ENCODE data around the gene GLI3. TPM values are rescaled to one million over a fixed set of nuclear protein-coding genes. Genes with fewer than 3 reads are reported as not detected.

GLI3 gene
- total and polyA plus RNA-seq, 2 of the 8 experiments (the other 6 are each of a cell fraction or from before 2014, with no cell fraction given): 8.0 to 31.1 TPM

DNA sequence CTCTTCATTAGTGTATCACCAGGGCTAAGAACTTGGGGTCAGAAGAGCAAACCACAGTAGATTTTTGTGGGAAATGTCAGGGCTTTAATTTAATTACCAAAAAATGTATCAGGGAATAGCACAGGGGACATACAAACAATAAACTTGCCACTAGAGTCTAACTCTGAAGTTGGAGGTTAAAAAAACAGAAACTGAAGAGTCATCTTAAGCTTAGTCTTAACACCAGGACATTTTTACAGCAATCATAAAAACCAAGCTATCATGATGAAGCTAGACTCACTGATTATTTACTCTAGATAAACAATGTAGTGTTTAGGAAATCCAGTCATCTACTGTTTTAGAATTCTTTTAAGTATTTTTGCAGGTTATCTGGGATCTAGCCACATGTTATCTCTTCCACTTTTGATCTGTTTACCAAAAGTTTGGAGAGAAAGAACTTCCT, 48.4 kb upstream of the GLI3 start:
- Histone ChIP-seq H4K20me1 (replicated peaks in 1 of 2; ENCODE audit: control insufficient read depth in 1 of 2, insufficient read depth in 2 of 2, low read length in 2 of 2) (no peaks in the 10 kb centered on the region), H4K8ac (ENCODE audit: extremely low read depth, insufficient read depth, low read length) (no peak overlapping the region), H2BK5ac (ENCODE audit: low read depth, low read length) (no peak overlapping the region), H3K79me1 (ENCODE audit: low read depth, low read length) (no peaks in the 10 kb centered on the region), H3K9ac (replicated peaks in 1 of 4; ENCODE audit: extremely low read depth in 1 of 4, low read depth in 3 of 4, low read length in 3 of 4) (no peak overlapping the region), H3K36me3 (ENCODE audit: control insufficient read depth in 2 of 4, insufficient read depth in 4 of 4, low read length in 3 of 4) (no peaks in the 10 kb centered on the region), H3K4me1 (replicated peaks in 1 of 4; ENCODE audit: control insufficient read depth in 3 of 4, insufficient read depth in 4 of 4, low read length in 3 of 4) (no peaks in the 10 kb centered on the region), H3K27ac (ENCODE audit: low read depth, low read length) (no peak overlapping the region), H3K4me3 (ENCODE audit: extremely low read depth in 1 of 4, insufficient read depth in 2 of 4, low read depth in 3 of 4, low read length in 4 of 4) (no peak overlapping the region), H3K23ac (ENCODE audit: insufficient read length) (no peak overlapping the region), H3K4me2 (ENCODE audit: insufficient read depth in 1 of 2, low read depth in 2 of 2, low read length in 2 of 2) (no peak overlapping the region), H3K4ac (replicated peaks; ENCODE audit: insufficient read length, low read depth, low read length) (no peak overlapping the region), H2AFZ (ENCODE audit: low read length) (no peak overlapping the region), H3K18ac (ENCODE audit: extremely low read depth, low read length) (no peak overlapping the region), H3K56ac (replicated peaks; ENCODE audit: insufficient read length, low read depth, low read length) (no peak overlapping the region), H2AK5ac (ENCODE audit: low read depth, low read length) (no peak overlapping the region), H2BK20ac (ENCODE audit: low read length) (no peak overlapping the region), H3K27me3 (replicated peaks in 1 of 4; ENCODE audit: control insufficient read depth in 3 of 4, extremely low read depth in 1 of 4, insufficient read depth in 3 of 4, low read length in 3 of 4) (no peaks in the 10 kb centered on the region), H3K14ac (ENCODE audit: insufficient read length) (no peak overlapping the region), H2BK120ac (replicated peaks; ENCODE audit: low read depth, low read length) (no peak overlapping the region), H2BK15ac (ENCODE audit: low read length) (no peak overlapping the region), H2BK12ac (ENCODE audit: low read depth, low read length) (no peak overlapping the region), H3K23me2 (ENCODE audit: low read depth, low read length) (no peaks in the 10 kb centered on the region), H3K79me2 (ENCODE audit: control insufficient read depth in 1 of 2, insufficient read depth in 2 of 2, low read length in 2 of 2) (no peaks in the 10 kb centered on the region), H4K91ac (replicated peaks; ENCODE audit: insufficient read length, low read length) (no peak overlapping the region), H4K5ac (ENCODE audit: insufficient read length, low read depth, low read length) (no peak overlapping the region), H3K9me3 (ENCODE audit: insufficient read depth in 2 of 2, low read depth in 1 of 2, low read length in 1 of 2) (no peaks in the 10 kb centered on the region)
- FAIRE-seq: no peak
- DNase-seq (ENCODE audit: low read depth in 1 of 2, low spot score in 2 of 2): no peak
- CTCF ChIA-PET (ENCODE audit: partially characterized antibody): interaction anchor here (0.7 kb wide), 1 partner anchor 331 kb away, joined by 3 read pairs; no protein-coding TSS in a partner anchor
- POLR2A ChIA-PET (ENCODE audit: partially characterized antibody): no interaction called here
- TF ChIP-seq KDM1A (IDR thresholded peaks at IDR 0.05; ENCODE audit: borderline replicate concordance, low read length) (no peak), NANOG (IDR thresholded peaks at IDR 0.05; ENCODE audit: insufficient read depth, low read depth, low read length, poor library complexity, severe bottlenecking) (no peak), TAF7 (optimal IDR thresholded peaks at IDR 0.05; ENCODE audit: borderline replicate concordance, low read depth, low read length) (no peak), ATF3 (IDR thresholded peaks at IDR 0.05; ENCODE audit: insufficient read depth, low read depth, low read length) (no peak)
